Esophagus (tissue), 2 donors: Measurements from ENCODE around the gene TUNAR. TPM values are rescaled to one million over a fixed set of nuclear protein-coding genes. Genes with fewer than 3 reads are reported as not detected.

ENCODE experiments used
- H3K27ac ChIP-seq, 2 donors: one replicate each; pipeline ENCODE4 v1.5.1; 2013; ENCODE audit warnings: low read depth in 2 of 2, mild to moderate bottlenecking in 2 of 2, inconsistent platforms in 1 of 2, low read length in 1 of 2, moderate library complexity in 1 of 2
- H3K27me3 ChIP-seq, 2 donors: one replicate each; pipeline ENCODE4 v1.6.1; 2013; ENCODE audit warnings: low read length in 2 of 2, control low read depth in 1 of 2, mild to moderate bottlenecking in 1 of 2; ENCODE audit not compliant: insufficient read depth in 2 of 2, control insufficient read depth in 1 of 2
- H3K36me3 ChIP-seq, 2 donors: one replicate each; pipeline ENCODE4 v1.6.1; 2013; ENCODE audit warnings: low read length in 1 of 2; ENCODE audit not compliant: control insufficient read depth in 2 of 2, insufficient read depth in 2 of 2
- H3K4me1 ChIP-seq, 2 donors: one replicate each; pipeline ENCODE4 v1.6.1; 2013; ENCODE audit warnings: low read length in 1 of 2; ENCODE audit not compliant: control insufficient read depth in 2 of 2, insufficient read depth in 2 of 2
- H3K4me3 ChIP-seq, 2 donors: one replicate each; pipeline ENCODE4 v1.5.1; 2013; ENCODE audit warnings: low read length in 2 of 2, mild to moderate bottlenecking in 2 of 2, low read depth in 1 of 2, moderate library complexity in 1 of 2
- H3K9me3 ChIP-seq, 2 donors: one replicate each; pipeline ENCODE4 v1.6.1; 2013; ENCODE audit warnings: mild to moderate bottlenecking in 2 of 2, low read depth in 1 of 2, low read length in 1 of 2, moderate library complexity in 1 of 2; ENCODE audit not compliant: control insufficient read depth in 2 of 2, insufficient read depth in 1 of 2
- WGBS, 2 donors: extraction: QIAGEN DNeasy Blood & Tissue Kit; methylation state at CpG; one replicate each; pipeline ENCODE4 v1.1.7; 2013; 5-methylcytosine and 5-hydroxymethylcytosine counted together
- polyA plus RNA-seq, 2 donors: library from polyadenylated mRNA; stranded (reverse); fragments of 200-250 nt; gene quantifications; one replicate each; pipeline ENCODE4 v1.2.3, GENCODE V29; 2013
- donor health status: healthy with polysubstance abuse.
- donor health status: Bipolar disorder and iron deficiency.

Gene TUNAR
- under 1 TPM in 1 of 2 donors, not detected in 1; 0.01 TPM for polyA plus RNA-seq

DNA sequence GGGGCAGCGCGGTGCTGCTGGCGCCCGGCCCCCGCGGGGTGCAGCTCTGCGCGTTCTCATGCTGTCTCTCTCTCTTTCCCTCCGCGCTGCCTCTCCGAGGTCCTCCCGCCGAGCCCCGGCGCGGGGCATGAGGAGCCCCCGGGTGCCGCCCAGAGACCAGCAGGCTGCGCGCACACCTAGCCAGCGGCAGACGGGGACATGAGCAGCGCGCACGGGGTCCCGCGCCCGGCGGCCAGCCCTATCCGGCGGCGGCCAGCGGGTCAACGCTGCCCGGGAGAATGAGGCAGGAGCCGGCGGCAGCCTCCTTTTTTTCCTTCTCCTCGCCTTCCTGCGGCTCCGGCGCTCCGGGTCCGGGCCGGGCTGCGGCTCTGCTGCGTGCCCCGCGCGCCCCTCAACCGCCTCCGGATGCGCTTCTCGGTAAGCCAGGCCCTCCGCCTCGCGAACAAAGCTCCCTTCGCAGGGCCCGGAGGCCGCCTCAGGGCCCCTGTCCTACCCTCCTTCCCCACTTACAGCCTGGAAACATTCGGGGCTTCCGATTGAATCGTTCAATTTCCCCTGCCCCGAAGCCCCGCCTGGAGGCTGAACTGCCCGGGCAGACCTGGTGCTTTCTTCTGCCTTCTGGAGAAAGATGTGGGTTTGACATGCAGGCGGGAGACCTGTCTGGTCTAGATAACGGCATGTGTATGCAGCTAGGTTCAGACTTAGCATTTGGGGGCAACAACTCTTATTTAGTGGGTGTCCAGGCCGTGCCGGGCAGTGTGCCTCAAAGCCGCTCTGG, at the start of gene TUNAR:
TSS of gene TUNAR (plus strand) at position 72 of the 778 bp plus-strand sequence.
- 6 to 8% methylated on average over 51 to 70 of the region's 70 CpGs for WGBS, 2 donors
- Histone ChIP-seq H3K27me3 (peaks cover 0 to 6% of the 10 kb centered on the region in 2 donors), H3K4me3 (no peak within 1 kb of the TSS), H3K27ac (no peak within 1 kb of the TSS), H3K36me3 (no peaks in the 10 kb centered on the region), H3K4me1 (peaks cover 5 to 7% of the 10 kb centered on the region in 2 donors), H3K9me3 (no peaks in the 10 kb centered on the region)

DNA sequence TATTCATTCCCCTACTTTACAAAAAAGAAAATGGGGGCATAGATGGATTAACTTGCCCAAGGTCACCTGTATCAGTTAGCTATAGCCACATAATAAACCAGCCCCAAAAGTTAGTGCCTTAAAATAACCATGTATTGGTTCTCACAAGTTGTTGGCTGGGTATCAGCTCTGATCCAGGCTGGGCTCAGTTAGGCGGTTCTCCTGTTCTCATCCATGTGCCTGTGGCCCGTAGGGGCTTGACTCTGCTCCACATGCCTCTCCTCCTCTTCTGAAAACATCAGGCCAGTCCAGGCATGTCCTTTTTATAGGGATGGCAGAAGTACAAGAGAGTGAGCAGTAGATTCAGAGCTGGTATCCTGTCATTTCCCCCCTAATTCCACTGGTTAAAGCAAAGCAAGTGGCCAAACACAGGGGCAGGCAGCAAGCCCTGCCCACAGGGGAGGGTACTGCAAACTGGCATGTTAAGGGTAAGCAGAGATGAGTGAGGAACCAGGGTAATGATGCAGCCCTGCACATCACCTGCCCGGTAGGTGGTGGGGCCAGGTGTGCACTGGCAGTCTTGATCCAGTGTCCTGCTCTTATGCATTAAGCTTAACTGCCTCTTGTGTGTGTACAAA, 47.9 kb upstream of the TUNAR start:
- Histone ChIP-seq H3K4me3 (no peak overlapping the region), H3K27ac (no peak overlapping the region)
- 68 to 72% methylated on average over 3 of the region's 3 CpGs for WGBS, 2 donors

GRCh38 chr14:95829321-95829720, 47.3 kb upstream of the TUNAR start:
- Histone ChIP-seq H3K4me3 (no peak overlapping the region), H3K4me1 (no peaks in the 10 kb centered on the region), H3K36me3 (no peaks in the 10 kb centered on the region), H3K9me3 (no peaks in the 10 kb centered on the region), H3K27me3 (no peaks in the 10 kb centered on the region), H3K27ac (no peak overlapping the region)
- WGBS, 2 donors = 66 to 82% methylated on average over 3 of the region's 3 CpGs

More for the DNA sequence above, 47.9 kb upstream of the TUNAR start:
- Histone ChIP-seq H3K27me3 (no peaks in the 10 kb centered on the region), H3K36me3 (no peaks in the 10 kb centered on the region), H3K4me1 (no peaks in the 10 kb centered on the region), H3K9me3 (no peaks in the 10 kb centered on the region)

DNA sequence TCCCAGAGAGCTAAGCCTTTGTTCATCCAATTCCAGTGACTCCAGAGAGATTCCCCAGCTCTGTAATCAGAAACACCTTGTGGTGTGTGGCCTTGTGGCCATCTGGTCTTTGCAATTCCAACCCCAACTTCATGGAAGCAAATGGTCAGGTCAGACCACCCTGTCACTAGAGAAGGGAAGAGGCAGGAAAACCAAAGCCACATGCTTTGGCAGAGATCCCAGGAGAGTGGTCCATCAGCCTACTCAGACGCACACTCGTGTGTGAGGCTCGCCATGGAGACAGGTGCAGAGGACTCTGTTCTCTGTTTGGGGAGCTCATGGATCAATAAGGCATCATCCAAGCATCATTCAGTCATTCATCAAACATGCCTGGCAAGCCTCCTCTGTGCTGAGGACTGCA, 46.2 kb upstream of the TUNAR start:
- H3K27ac ChIP-seq = no peak overlapping the region
- no peaks in the 10 kb centered on the region for H3K36me3 ChIP-seq
- no peaks in the 10 kb centered on the region for H3K4me1 ChIP-seq
- 47 to 55% methylated on average over 3 of the region's 3 CpGs for WGBS, 2 donors
- no peaks in the 10 kb centered on the region for H3K9me3 ChIP-seq
- no peaks in the 10 kb centered on the region for H3K27me3 ChIP-seq
- no peak overlapping the region for H3K4me3 ChIP-seq

DNA sequence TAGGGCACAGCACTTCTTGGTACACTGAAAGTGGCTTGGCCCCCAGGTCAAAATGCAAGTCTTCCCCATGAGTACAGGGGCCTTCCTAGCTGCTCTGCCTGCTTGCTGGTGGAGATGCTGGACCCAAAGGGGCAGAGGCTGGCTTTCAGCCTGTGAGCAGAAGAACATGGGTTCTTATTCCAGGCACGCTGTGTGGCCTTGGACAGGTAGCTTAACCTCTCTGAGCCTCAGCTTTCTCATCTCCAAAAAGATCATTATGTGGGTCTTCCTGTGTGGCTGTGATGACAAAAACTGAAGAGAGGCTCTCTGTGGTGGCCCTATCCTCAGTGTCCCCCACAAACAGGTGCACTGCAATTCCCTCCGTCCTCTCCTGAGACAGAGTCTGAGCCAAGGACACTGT, 45.6 kb upstream of the TUNAR start:
- 90% methylated on average over 2 of the region's 2 CpGs for WGBS, 2 donors
- Histone ChIP-seq H3K36me3 (no peaks in the 10 kb centered on the region), H3K9me3 (no peaks in the 10 kb centered on the region), H3K27ac (no peak overlapping the region), H3K27me3 (no peaks in the 10 kb centered on the region), H3K4me3 (no peak overlapping the region), H3K4me1 (no peaks in the 10 kb centered on the region)

DNA sequence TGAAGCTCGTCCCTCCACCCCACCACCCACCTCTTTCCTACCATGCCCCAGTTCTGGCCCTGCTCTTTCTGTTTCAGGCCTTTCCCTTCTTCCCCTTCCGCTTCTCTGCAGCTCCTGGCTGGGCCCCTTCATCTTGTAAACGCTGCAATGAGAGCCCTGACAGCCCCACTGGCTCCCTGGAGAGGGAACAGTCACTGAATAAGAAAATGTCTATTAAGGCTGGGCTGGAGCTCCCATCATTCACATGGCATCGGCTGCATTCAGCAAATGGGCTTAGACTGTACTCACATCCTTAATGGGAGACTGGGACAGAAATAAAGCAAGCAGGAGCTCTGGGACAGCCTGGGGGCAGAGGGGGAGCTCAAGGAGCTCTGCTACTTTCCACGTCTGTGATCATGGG, 45.2 kb upstream of the TUNAR start:
- 25 to 32% methylated on average over 5 of the region's 5 CpGs for WGBS, 2 donors
- Histone ChIP-seq H3K9me3 (no peaks in the 10 kb centered on the region), H3K36me3 (no peaks in the 10 kb centered on the region), H3K4me3 (no peak overlapping the region), H3K27me3 (no peaks in the 10 kb centered on the region), H3K27ac (no peak overlapping the region), H3K4me1 (no peaks in the 10 kb centered on the region)

DNA sequence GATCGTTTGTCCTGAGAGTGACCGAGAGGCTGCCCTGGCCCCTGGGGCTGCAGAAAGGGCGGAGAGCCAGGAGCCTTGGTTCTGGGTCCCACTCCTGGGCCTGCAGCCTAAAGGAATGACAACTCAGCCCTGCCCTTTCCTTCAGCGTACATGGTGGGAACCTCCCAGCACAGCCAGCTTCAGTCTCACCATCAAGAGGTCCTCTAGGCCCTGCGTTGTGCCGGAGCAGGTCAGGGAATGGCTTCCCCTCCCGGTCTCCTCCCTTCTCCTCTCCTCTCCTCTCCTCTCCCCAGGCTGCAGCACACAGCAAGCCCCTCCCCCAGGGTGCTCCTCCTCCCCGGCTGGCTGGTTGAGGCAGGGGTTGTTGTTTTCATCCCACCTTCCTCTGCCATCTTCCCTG, 44.6 kb upstream of the TUNAR start:
- H3K27me3 ChIP-seq = no peaks in the 10 kb centered on the region

DNA sequence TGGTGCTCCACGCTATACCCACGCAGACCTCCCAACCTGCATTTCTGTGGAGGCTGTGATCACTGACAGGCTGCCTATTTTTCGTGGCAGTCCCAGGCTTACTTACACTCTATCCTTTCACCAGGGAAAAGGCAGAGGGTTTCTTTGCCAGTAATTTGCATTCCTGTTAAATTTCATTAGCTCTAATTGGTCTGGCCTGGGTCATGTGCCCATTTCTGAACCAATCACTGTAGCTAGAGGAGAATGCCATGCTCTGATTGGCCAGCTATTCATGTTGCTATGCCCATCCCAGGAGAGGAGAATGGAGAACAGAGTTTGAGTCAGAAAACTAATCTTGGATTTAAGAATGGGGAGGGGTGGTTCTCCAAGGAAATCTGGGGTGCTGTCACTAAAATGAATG, 43.2 kb upstream of the TUNAR start:
- Histone ChIP-seq H3K4me1 (no peaks in the 10 kb centered on the region), H3K27me3 (no peaks in the 10 kb centered on the region), H3K4me3 (no peak overlapping the region), H3K27ac (no peak overlapping the region), H3K9me3 (no peaks in the 10 kb centered on the region), H3K36me3 (no peaks in the 10 kb centered on the region)
- WGBS, 2 donors = 65 to 76% methylated on average over 3 of the region's 3 CpGs

More for the DNA sequence above, 44.6 kb upstream of the TUNAR start:
- H3K36me3 ChIP-seq = no peaks in the 10 kb centered on the region
- no peaks in the 10 kb centered on the region for H3K9me3 ChIP-seq
- H3K4me1 ChIP-seq = no peaks in the 10 kb centered on the region
- H3K4me3 ChIP-seq = no peak overlapping the region
- 28 to 33% methylated on average over 8 of the region's 8 CpGs for WGBS, 2 donors
- no peak overlapping the region for H3K27ac ChIP-seq

GRCh38 chr14:95834496-95834895, 42.1 kb upstream of the TUNAR start:
- Histone ChIP-seq H3K27ac (no peak overlapping the region), H3K4me1 (no peaks in the 10 kb centered on the region), H3K9me3 (no peaks in the 10 kb centered on the region), H3K27me3 (no peaks in the 10 kb centered on the region), H3K36me3 (no peaks in the 10 kb centered on the region), H3K4me3 (no peak overlapping the region)
- 50 to 53% methylated on average over 2 of the region's 2 CpGs for WGBS, 2 donors
